GM23338 (cell line): ENCODE results near the gene SYT12. TPM values are rescaled to one million over a fixed set of nuclear protein-coding genes. Genes with fewer than 3 reads are reported as not detected.

ENCODE experiments used
- ATAC-seq: fragments of 200-7000 bp; cut with Tn5 transposase; 3 replicates; pipeline ENCODE4 v1.9.1; 2020
- DNase-seq: peaks from one replicate; pipeline ENCODE4 v3.0.0-alpha.2; 2015; ENCODE audit warnings: low spot score
- H2AFZ ChIP-seq: fragments of 200-600 bp; sonication (generic); 2 replicates; pipeline ENCODE4 v1.8.0; 2016; ENCODE audit warnings: antibody characterized with exemption, mild to moderate bottlenecking, moderate library complexity
- H3F3A ChIP-seq: fragments of 200-600 bp; sonication (generic); replicated peaks from 2 replicates; pipeline ENCODE4 v1.8.0; 2017; ENCODE audit warnings: antibody characterized with exemption, mixed run types, low read depth
- H3K27ac ChIP-seq: fragments of 200-600 bp; sonication (generic); 2 replicates; pipeline ENCODE4 v1.6.1; 2016; ENCODE audit warnings: low read depth
- H3K27me3 ChIP-seq: fragments of 200-600 bp; sonication (generic); 2 replicates; pipeline ENCODE4 v1.8.0; 2016; ENCODE audit warnings: mild to moderate bottlenecking, mixed run types, moderate library complexity; ENCODE audit not compliant: insufficient read depth
- H3K36me3 ChIP-seq: fragments of 200-600 bp; sonication (generic); 2 replicates; pipeline ENCODE4 v1.8.0; 2016; ENCODE audit warnings: mild to moderate bottlenecking; ENCODE audit not compliant: insufficient read depth
- H3K4me1 ChIP-seq: fragments of 200-600 bp; sonication (generic); 2 replicates; pipeline ENCODE4 v1.8.0; 2016; ENCODE audit warnings: mild to moderate bottlenecking, moderate library complexity; ENCODE audit not compliant: insufficient read depth
- H3K4me2 ChIP-seq: fragments of 200-600 bp; sonication (generic); 2 replicates; pipeline ENCODE4 v1.7.1; 2017; ENCODE audit warnings: mixed run types
- H3K4me3 ChIP-seq: fragments of 200-600 bp; sonication (generic); 2 replicates; pipeline ENCODE4 v1.6.1; 2016; ENCODE audit warnings: mixed run types
- H3K79me2 ChIP-seq: fragments of 200-600 bp; sonication (generic); replicated peaks from 2 replicates; pipeline ENCODE4 v1.8.0; 2017; ENCODE audit warnings: mild to moderate bottlenecking; ENCODE audit not compliant: insufficient read depth
- H3K9me2 ChIP-seq: fragments of 200-600 bp; sonication (generic); 2 replicates; pipeline ENCODE4 v1.8.0; 2017; ENCODE audit not compliant: insufficient read depth
- H4K20me1 ChIP-seq: fragments of 200-600 bp; sonication (generic); replicated peaks from 2 replicates; pipeline ENCODE4 v1.8.0; 2017; ENCODE audit warnings: mild to moderate bottlenecking; ENCODE audit not compliant: insufficient read depth
- H3K27ac Mint-ChIP-seq: 2 replicates; pipeline ENCODE4 v1.8.0; 2020; ENCODE audit warnings: inconsistent platforms, mild to moderate bottlenecking, moderate library complexity, mixed read lengths
- H3K27me3 Mint-ChIP-seq: 3 replicates; pipeline ENCODE4 v1.8.0; 2022; ENCODE audit warnings: low read depth, mild to moderate bottlenecking, moderate library complexity, mixed read lengths, inconsistent platforms; ENCODE audit not compliant: insufficient read depth, poor library complexity
- H3K36me3 Mint-ChIP-seq: 3 replicates; pipeline ENCODE4 v1.8.0; 2021; ENCODE audit warnings: low read depth, mild to moderate bottlenecking, inconsistent platforms, moderate library complexity, mixed read lengths
- H3K4me1 Mint-ChIP-seq: 3 replicates; pipeline ENCODE4 v1.8.0; 2020; ENCODE audit warnings: mild to moderate bottlenecking, inconsistent platforms, mixed read lengths
- H3K4me3 Mint-ChIP-seq: 3 replicates; pipeline ENCODE4 v1.8.0; 2021; ENCODE audit warnings: moderate library complexity, mild to moderate bottlenecking, inconsistent platforms, mixed read lengths
- H3K9me3 Mint-ChIP-seq: 3 replicates; pipeline ENCODE4 v1.8.0; 2020; ENCODE audit warnings: moderate library complexity, mild to moderate bottlenecking, inconsistent platforms, mixed read lengths
- CREB1 ChIP-seq: fragments of 250-450 bp; sonication (Bioruptor Pico); IDR thresholded peaks from 2 replicates; pipeline ENCODE4 v1.5.0; 2020; ENCODE audit warnings: low read depth, mild to moderate bottlenecking, moderate library complexity
- CTCF ChIP-seq, 2 experiments: fragments of 200-600 bp in 1 of 2; sonication (generic) in 1 of 2; conservative IDR thresholded peaks; 2 replicates each; pipeline versions ENCODE4 v1.5.1 to v1.6.1; 2016 to 2017; ENCODE audit warnings: antibody characterized with exemption in 2 of 2, low read depth in 2 of 2, mild to moderate bottlenecking in 2 of 2, moderate library complexity in 1 of 2
- ETS1 ChIP-seq: IDR thresholded peaks from 2 replicates; pipeline ENCODE4 v1.6.1; 2016; ENCODE audit warnings: antibody characterized with exemption
- EZH2 ChIP-seq: fragments of 200-600 bp; sonication (generic); IDR thresholded peaks from one replicate; pipeline ENCODE4 v1.8.0; 2017; ENCODE audit warnings: antibody characterized with exemption, mild to moderate bottlenecking, low read depth; ENCODE audit not compliant: unreplicated experiment
- EZH2phosphoT487 ChIP-seq: fragments of 200-600 bp; sonication (generic); IDR thresholded peaks from one replicate; pipeline ENCODE4 v1.8.1; 2018; ENCODE audit warnings: antibody characterized with exemption; ENCODE audit not compliant: unreplicated experiment
- JUNB ChIP-seq: IDR thresholded peaks from one replicate; pipeline ENCODE4 v1.6.1; 2016; ENCODE audit warnings: antibody characterized with exemption; ENCODE audit not compliant: unreplicated experiment
- POLR2AphosphoS5 ChIP-seq: IDR thresholded peaks from 2 replicates; pipeline ENCODE4 v1.6.1; 2016; ENCODE audit warnings: antibody characterized with exemption, low read depth
- REST ChIP-seq: IDR thresholded peaks from one replicate; pipeline ENCODE4 v1.6.1; 2018; ENCODE audit warnings: antibody characterized with exemption; ENCODE audit not compliant: unreplicated experiment
- ZNF331 ChIP-seq: fragments of 250-450 bp; sonication (Bioruptor Pico); IDR thresholded peaks from 2 replicates; pipeline ENCODE4 v1.5.0; 2020; ENCODE audit warnings: low read depth, mild to moderate bottlenecking, moderate library complexity
- ZNF462 ChIP-seq: fragments of 250-450 bp; sonication (Bioruptor Pico); IDR thresholded peaks from 2 replicates; pipeline ENCODE4 v1.5.0; 2020; ENCODE audit warnings: mild to moderate bottlenecking, moderate library complexity
- polyA plus RNA-seq: library from polyadenylated mRNA; unstranded; fragments of >200 nt; fragmentation: Nextera tagmentation; extraction: Ambion mirVana; gene quantifications from 2 replicates; pipeline ENCODE4 v1.2.1, GENCODE V29; 2016
- total RNA-seq: library from RNA; depleted of rRNA; stranded (reverse); fragments of >200 nt; shearing (Covaris generic); gene quantifications from 2 replicates; pipeline ENCODE4 v1.2.3, GENCODE V29; 2014

Gene SYT12
- total and polyA plus RNA-seq, 2 experiments from 2014 or later = 0.92 to 2.5 TPM

GRCh38 chr11:66976925-66977324, 46.0 kb upstream of the SYT12 start:
- DNase-seq = no peak
- no peak overlapping the region for H3K27ac ChIP-seq
- peaks cover 11% of the 10 kb centered on the region; the same call in 1 of the 2 replicates for H3K4me1 ChIP-seq
- ATAC-seq = no peak
- no peaks in the 10 kb centered on the region for H3K27me3 ChIP-seq
- Mint-ChIP-seq H3K4me1 (peaks cover 7% of the 10 kb centered on the region; the same call in 2 of the 3 replicates), H3K4me3 (no peak overlapping the region), H3K27ac (no peak overlapping the region), H3K27me3 (peaks cover 9% of the 10 kb centered on the region), H3K36me3 (peaks cover 5% of the 10 kb centered on the region), H3K9me3 (peaks cover 11% of the 10 kb centered on the region)
- no peak overlapping the region for H2AFZ ChIP-seq
- H3K36me3 ChIP-seq = no peaks in the 10 kb centered on the region
- H3F3A ChIP-seq = no peaks in the 10 kb centered on the region
- H4K20me1 ChIP-seq = no peaks in the 10 kb centered on the region
- H3K4me3 ChIP-seq = no peak overlapping the region
- H3K4me2 ChIP-seq = no peak overlapping the region
- H3K9me2 ChIP-seq = peaks cover 5% of the 10 kb centered on the region; the same call in 1 of the 2 replicates
- H3K79me2 ChIP-seq = no peaks in the 10 kb centered on the region
- TF ChIP-seq JUNB = no peak
- TF ChIP-seq POLR2AphosphoS5 = no peak
- no peak for TF ChIP-seq ETS1
- TF ChIP-seq REST = no peak
- no peak for TF ChIP-seq ZNF462
- no peak for TF ChIP-seq CTCF (conservative IDR thresholded peaks at IDR 0.05; ENCODE audit: low read depth in 2 of 2)
- TF ChIP-seq CREB1 (CRISPR knock-in tag) = no peak
- no peak for TF ChIP-seq ZNF331
- TF ChIP-seq EZH2phosphoT487 = no peak
- no peak for TF ChIP-seq EZH2
